Smooth muscle cell (in vitro differentiated cells): ENCODE results near the gene CARMIL3. TPM values are rescaled to one million over a fixed set of nuclear protein-coding genes. Genes with fewer than 3 reads are reported as not detected.

Source experiments
- DNase-seq: peaks from one replicate; lab custom pipeline; 2025; ENCODE audit not compliant: unreplicated experiment; lab: John Stamatoyannopoulos, UW
- H2AFZ ChIP-seq: fragments of 200-600 bp; sonication (generic); 2 replicates; pipeline ENCODE4 v1.6.0; 2016; ENCODE audit warnings: antibody characterized with exemption, low read depth, mild to moderate bottlenecking
- H3F3A ChIP-seq: fragments of 200-600 bp; sonication (generic); 2 replicates; pipeline ENCODE4 v1.6.0; 2017; ENCODE audit warnings: antibody characterized with exemption, low read depth
- H3K27ac ChIP-seq: fragments of 200-600 bp; sonication (generic); 2 replicates; pipeline ENCODE4 v1.5.1; 2016; ENCODE audit warnings: low read depth, mild to moderate bottlenecking
- H3K27me3 ChIP-seq: fragments of 200-600 bp; sonication (generic); 2 replicates; pipeline ENCODE4 v1.6.1; 2016; ENCODE audit warnings: low read depth, mild to moderate bottlenecking
- H3K36me3 ChIP-seq: fragments of 200-600 bp; sonication (generic); 2 replicates; pipeline ENCODE4 v1.5.1; 2016; ENCODE audit warnings: low read depth
- H3K4me1 ChIP-seq: fragments of 200-600 bp; sonication (generic); 2 replicates; pipeline ENCODE4 v1.5.1; 2016; ENCODE audit warnings: low read depth
- H3K4me2 ChIP-seq: fragments of 200-600 bp; sonication (generic); 2 replicates; pipeline ENCODE4 v1.6.0; 2016; ENCODE audit warnings: mild to moderate bottlenecking
- H3K4me3 ChIP-seq: fragments of 200-600 bp; sonication (generic); 2 replicates; pipeline ENCODE4 v1.5.1; 2016; ENCODE audit warnings: mild to moderate bottlenecking
- H3K79me2 ChIP-seq: fragments of 200-600 bp; sonication (generic); 2 replicates; pipeline ENCODE4 v1.6.0; 2016; ENCODE audit warnings: low read depth, mild to moderate bottlenecking
- H3K9ac ChIP-seq: fragments of 200-600 bp; sonication (generic); 2 replicates; pipeline ENCODE4 v1.6.0; 2016; ENCODE audit warnings: low read depth
- H3K9me3 ChIP-seq: fragments of 200-600 bp; sonication (generic); replicated peaks from 2 replicates; pipeline ENCODE4 v1.5.1; 2016; ENCODE audit warnings: low read depth
- H4K20me1 ChIP-seq: fragments of 200-600 bp; sonication (generic); 2 replicates; pipeline ENCODE4 v1.6.0; 2016; ENCODE audit warnings: low read depth
- WGBS: methylation state at CpG from one replicate; pipeline ENCODE4 v1.1.7; 2016; ENCODE audit warnings: low lambda C conversion rate; 5-methylcytosine and 5-hydroxymethylcytosine counted together
- polyA plus RNA-seq: library from polyadenylated mRNA; unstranded; fragments of >200 nt; fragmentation: Nextera tagmentation; extraction: Ambion mirVana; gene quantifications from 2 replicates; pipeline ENCODE4 v1.2.1, GENCODE V29; 2016
- total RNA-seq: library from RNA; depleted of rRNA; stranded (reverse); fragments of >200 nt; gene quantifications from 2 replicates; pipeline ENCODE4 v1.2.3, GENCODE V29; 2014
- TF ChIP-seq, protein P1 (sequence below): fragments of 200-600 bp; sonication (generic); IDR thresholded peaks from 2 replicates; pipeline ENCODE4 v1.5.1; 2017; ENCODE audit warnings: borderline replicate concordance, mild to moderate bottlenecking, antibody characterized with exemption; ENCODE audit not compliant: insufficient read depth, poor library complexity, severe bottlenecking

The CARMIL3 gene
- total and polyA plus RNA-seq, 2 experiments from 2014 or later: not detected

DNA sequence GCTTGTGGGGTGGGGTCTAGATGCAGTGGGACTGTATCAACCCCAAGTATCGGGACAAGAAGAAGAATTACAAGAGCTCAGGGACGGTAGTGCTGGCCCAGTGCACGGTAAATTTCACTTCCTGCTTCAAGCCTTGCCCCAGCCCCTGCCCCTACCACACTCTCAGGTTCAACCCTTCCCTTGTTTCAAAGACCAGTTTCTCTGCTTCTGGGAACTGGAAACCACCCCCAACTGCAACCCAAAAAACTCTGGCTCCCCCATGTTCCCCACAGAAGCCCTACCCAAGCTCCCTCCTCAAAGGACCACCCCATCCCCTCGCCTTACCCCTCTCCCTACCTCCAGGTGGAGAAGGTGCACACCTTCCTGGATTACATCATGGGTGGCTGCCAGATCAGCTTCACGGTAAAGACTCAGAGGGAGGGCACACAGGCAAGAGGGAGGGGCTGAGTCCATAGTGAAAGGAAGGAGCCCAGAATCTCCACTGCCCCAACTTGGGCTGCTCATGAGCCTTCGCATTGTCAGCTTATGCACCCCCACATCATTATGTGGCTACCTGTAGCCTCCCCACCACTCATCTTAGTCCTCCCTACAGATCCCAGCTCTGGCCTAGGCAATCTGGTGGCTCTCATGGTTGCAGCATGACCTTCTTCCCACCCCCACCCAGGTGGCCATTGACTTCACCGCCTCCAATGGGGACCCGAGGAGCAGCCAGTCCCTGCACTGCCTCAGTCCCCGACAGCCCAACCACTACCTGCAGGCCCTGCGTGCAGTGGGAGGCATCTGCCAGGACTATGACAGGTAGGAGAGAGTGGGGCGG is 23.9 kb downstream of the CARMIL3 start:
- TF ChIP-seq, protein P1, sequence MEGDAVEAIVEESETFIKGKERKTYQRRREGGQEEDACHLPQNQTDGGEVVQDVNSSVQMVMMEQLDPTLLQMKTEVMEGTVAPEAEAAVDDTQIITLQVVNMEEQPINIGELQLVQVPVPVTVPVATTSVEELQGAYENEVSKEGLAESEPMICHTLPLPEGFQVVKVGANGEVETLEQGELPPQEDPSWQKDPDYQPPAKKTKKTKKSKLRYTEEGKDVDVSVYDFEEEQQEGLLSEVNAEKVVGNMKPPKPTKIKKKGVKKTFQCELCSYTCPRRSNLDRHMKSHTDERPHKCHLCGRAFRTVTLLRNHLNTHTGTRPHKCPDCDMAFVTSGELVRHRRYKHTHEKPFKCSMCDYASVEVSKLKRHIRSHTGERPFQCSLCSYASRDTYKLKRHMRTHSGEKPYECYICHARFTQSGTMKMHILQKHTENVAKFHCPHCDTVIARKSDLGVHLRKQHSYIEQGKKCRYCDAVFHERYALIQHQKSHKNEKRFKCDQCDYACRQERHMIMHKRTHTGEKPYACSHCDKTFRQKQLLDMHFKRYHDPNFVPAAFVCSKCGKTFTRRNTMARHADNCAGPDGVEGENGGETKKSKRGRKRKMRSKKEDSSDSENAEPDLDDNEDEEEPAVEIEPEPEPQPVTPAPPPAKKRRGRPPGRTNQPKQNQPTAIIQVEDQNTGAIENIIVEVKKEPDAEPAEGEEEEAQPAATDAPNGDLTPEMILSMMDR: no peak
- 76% methylated on average over 11 of the region's 11 CpGs for WGBS
- no peaks in the 10 kb centered on the region for H3F3A ChIP-seq

DNA sequence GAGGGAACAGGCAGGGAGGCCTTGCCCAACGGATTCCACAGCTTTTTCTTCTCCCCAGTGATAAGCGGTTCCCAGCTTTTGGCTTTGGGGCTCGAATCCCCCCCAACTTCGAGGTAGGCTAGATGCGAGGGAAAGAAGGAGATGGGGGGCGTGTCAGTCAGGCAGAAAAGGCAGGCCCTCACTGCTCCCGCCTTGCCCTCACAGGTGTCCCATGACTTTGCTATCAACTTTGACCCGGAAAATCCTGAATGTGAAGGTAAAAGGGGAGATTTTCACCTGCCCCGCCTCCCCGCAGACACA is 24.4 kb downstream of the CARMIL3 start:
- 89% methylated on average over 9 of the region's 10 CpGs for WGBS

More for the DNA sequence above, 23.9 kb downstream of the CARMIL3 start:
- Histone ChIP-seq H4K20me1 (no peaks in the 10 kb centered on the region), H3K4me2 (no peak overlapping the region), H3K9ac (no peak overlapping the region), H3K27me3 (peaks cover 18% of the 10 kb centered on the region), H3K79me2 (no peaks in the 10 kb centered on the region), H2AFZ (no peak overlapping the region), H3K4me1 (peaks cover 10% of the 10 kb centered on the region), H3K4me3 (no peak overlapping the region), H3K9me3 (no peaks in the 10 kb centered on the region), H3K36me3 (no peaks in the 10 kb centered on the region), H3K27ac (no peak overlapping the region)
- no peak for DNase-seq

DNA sequence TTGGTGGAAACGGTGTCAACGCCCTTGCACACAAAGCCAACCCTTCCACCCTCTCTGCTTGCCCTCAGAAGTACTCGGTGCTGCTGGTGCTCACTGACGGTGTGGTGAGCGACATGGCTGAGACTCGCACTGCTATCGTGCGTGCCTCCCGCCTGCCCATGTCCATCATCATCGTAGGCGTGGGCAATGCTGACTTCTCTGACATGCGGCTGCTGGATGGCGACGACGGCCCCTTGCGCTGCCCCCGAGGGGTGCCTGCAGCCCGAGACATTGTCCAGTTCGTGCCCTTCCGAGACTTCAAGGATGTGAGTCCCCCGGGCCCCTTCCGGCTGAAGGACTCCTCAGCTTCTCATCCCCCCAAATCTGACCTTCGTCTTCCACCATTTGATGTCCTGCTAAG is 25.3 kb downstream of the CARMIL3 start:
- Histone ChIP-seq H3K9me3 (no peaks in the 10 kb centered on the region), H3K79me2 (no peaks in the 10 kb centered on the region), H3F3A (no peaks in the 10 kb centered on the region), H2AFZ (no peak overlapping the region), H3K27me3 (peaks cover 26% of the 10 kb centered on the region), H3K4me3 (no peak overlapping the region), H3K9ac (no peak overlapping the region), H3K36me3 (no peaks in the 10 kb centered on the region), H3K27ac (no peak overlapping the region), H4K20me1 (no peaks in the 10 kb centered on the region), H3K4me2 (no peak overlapping the region), H3K4me1 (peaks cover 17% of the 10 kb centered on the region)
- TF ChIP-seq, protein P1: no peak
- WGBS: 92% methylated on average over 23 of the region's 23 CpGs
- no peak for DNase-seq

More for the DNA sequence above, 24.4 kb downstream of the CARMIL3 start:
- Histone ChIP-seq H3K27ac (no peak overlapping the region), H3K9ac (no peak overlapping the region), H3K4me2 (no peak overlapping the region), H3F3A (no peaks in the 10 kb centered on the region), H3K4me1 (peaks cover 12% of the 10 kb centered on the region), H3K36me3 (no peaks in the 10 kb centered on the region), H3K79me2 (no peaks in the 10 kb centered on the region), H3K4me3 (no peak overlapping the region), H3K27me3 (peaks cover 19% of the 10 kb centered on the region), H3K9me3 (no peaks in the 10 kb centered on the region), H2AFZ (no peak overlapping the region), H4K20me1 (no peaks in the 10 kb centered on the region)
- TF ChIP-seq, protein P1: no peak
- no peak for DNase-seq

DNA sequence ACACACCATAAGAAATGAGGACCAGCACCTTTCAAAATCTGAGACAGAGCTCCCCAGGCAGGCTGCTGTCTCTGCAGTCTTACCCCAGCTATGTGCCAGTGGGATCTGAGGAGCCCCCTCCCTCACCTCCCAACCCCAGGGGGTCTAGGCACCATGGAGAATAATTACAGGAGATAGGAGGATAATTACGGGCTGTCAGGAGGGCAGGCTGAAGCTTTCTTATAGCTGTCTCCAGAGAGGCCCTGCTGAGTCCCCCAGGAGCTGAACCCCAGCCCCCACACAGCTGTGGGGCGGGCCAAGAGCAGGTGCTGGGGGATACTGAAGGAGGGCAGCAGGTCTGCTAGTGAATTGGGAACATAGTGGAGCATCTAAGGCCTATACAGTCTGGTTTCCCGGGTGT is 26.3 kb downstream of the CARMIL3 start:
- no peak overlapping the region for H2AFZ ChIP-seq
- H3F3A ChIP-seq: no peaks in the 10 kb centered on the region
- H4K20me1 ChIP-seq: no peaks in the 10 kb centered on the region
- TF ChIP-seq, protein P1: no peak
- H3K9ac ChIP-seq: no peak overlapping the region
- H3K27me3 ChIP-seq: peaks cover 30% of the 10 kb centered on the region
- no peak overlapping the region for H3K27ac ChIP-seq
- DNase-seq: no peak
- no peaks in the 10 kb centered on the region for H3K9me3 ChIP-seq
- H3K79me2 ChIP-seq: no peaks in the 10 kb centered on the region
- H3K4me3 ChIP-seq: no peak overlapping the region
- H3K4me1 ChIP-seq: peaks cover 17% of the 10 kb centered on the region
- H3K36me3 ChIP-seq: no peaks in the 10 kb centered on the region
- H3K4me2 ChIP-seq: no peak overlapping the region
- WGBS: 80% methylated on average over 3 of the region's 3 CpGs
